A673 (cell line): ENCODE data around the gene ZNF516. TPM values are rescaled to one million over a fixed set of nuclear protein-coding genes. Genes with fewer than 3 reads are reported as not detected.

Source experiments
- BruUV-seq: library from RNA; stranded (reverse); fragments of 400-500 nt; replicated peaks from 2 replicates; lab custom pipeline; 2021; lab: Mats Ljungman, UMichigan
- CTCF ChIA-PET: fragments of 300-600 bp; sonication (Branson Sonifier 250); formaldehyde crosslinking; loops from one replicate; lab custom pipeline; 2022; ENCODE audit warnings: antibody characterized with exemption; lab: Charles Lee
- POLR2A ChIA-PET: fragments of 300-600 bp; sonication (Branson Sonifier 250); formaldehyde crosslinking; loops from one replicate; lab custom pipeline; 2022; ENCODE audit warnings: antibody characterized with exemption; ENCODE audit not compliant: low non-redundant PET; lab: Charles Lee
- DNase-seq: peaks from one replicate; pipeline ENCODE4 v3.0.0-alpha.2; 2015; ENCODE audit warnings: low spot score
- H3K27ac ChIP-seq: fragments of 200-600 bp; sonication (generic); 2 replicates; pipeline ENCODE4 v1.5.1; 2016; ENCODE audit warnings: mixed run types, low read depth, mild to moderate bottlenecking, mixed read lengths, antibody characterized with exemption, low read length; ENCODE audit not compliant: poor library complexity, severe bottlenecking
- H3K27me3 ChIP-seq: fragments of 200-600 bp; sonication (generic); replicated peaks from 2 replicates; pipeline ENCODE4 v1.6.1; 2017; ENCODE audit warnings: mixed run types, low read depth, mild to moderate bottlenecking, mixed read lengths, antibody characterized with exemption, low read length; ENCODE audit not compliant: insufficient read depth, poor library complexity
- H3K36me3 ChIP-seq: fragments of 200-600 bp; sonication (generic); 2 replicates; pipeline ENCODE4 v1.6.1; 2016; ENCODE audit warnings: mixed run types, mild to moderate bottlenecking, mixed read lengths, antibody characterized with exemption, low read length; ENCODE audit not compliant: insufficient read depth, poor library complexity, severe bottlenecking
- H3K4me1 ChIP-seq: fragments of 200-600 bp; sonication (generic); 2 replicates; pipeline ENCODE4 v1.6.1; 2017; ENCODE audit warnings: mixed run types, mild to moderate bottlenecking, mixed read lengths, antibody characterized with exemption, low read length; ENCODE audit not compliant: insufficient read depth, poor library complexity, severe bottlenecking
- H3K4me3 ChIP-seq: fragments of 200-600 bp; sonication (generic); 2 replicates; pipeline ENCODE4 v1.5.1; 2016; ENCODE audit warnings: low read depth, mixed run types, mild to moderate bottlenecking, mixed read lengths, low read length; ENCODE audit not compliant: poor library complexity, severe bottlenecking
- H3K9me3 ChIP-seq: fragments of 200-600 bp; sonication (generic); 2 replicates; pipeline ENCODE4 v1.6.1; 2016; ENCODE audit warnings: mixed run types, low read depth, mild to moderate bottlenecking, mixed read lengths, antibody characterized with exemption, low read length; ENCODE audit not compliant: poor library complexity, severe bottlenecking
- CTCF ChIP-seq: fragments of 300-800, 200-600 bp; sonication (generic); conservative IDR thresholded peaks from 2 replicates; pipeline ENCODE4 v1.5.1; 2017; ENCODE audit warnings: low read depth, mild to moderate bottlenecking, antibody characterized with exemption, low read length, moderate library complexity, mixed read lengths
- EZH2 ChIP-seq: fragments of 200-600 bp; sonication (generic); IDR thresholded peaks from 2 replicates; pipeline ENCODE4 v1.6.1; 2017; ENCODE audit warnings: borderline replicate concordance, low read depth, mild to moderate bottlenecking, mixed read lengths, antibody characterized with exemption, low read length; ENCODE audit not compliant: poor library complexity, severe bottlenecking
- intact Hi-C: fragments of 100-400 bp; cut with micrococcal nuclease; formaldehyde crosslinking; loops from one replicate; pipeline ENCODE4 v1.10.0; 2022; ENCODE audit not compliant: unreplicated experiment
- total RNA-seq: library from RNA; stranded (reverse); gene quantifications from 2 replicates; pipeline ENCODE4 v1.2.3, GENCODE V29; 2021

Gene ZNF516
- total RNA-seq, 1 experiment from 2014 or later: 32.3 TPM

- no peak for DNase-seq
- intact Hi-C loops: no loop called here
- BruUV-seq: no TSS peak
- H3K4me1 ChIP-seq: no peaks in the 10 kb centered on the region
- no peaks in the 10 kb centered on the region for H3K27me3 ChIP-seq
- TF ChIP-seq EZH2 (no peak), CTCF (no peak)
- CTCF ChIA-PET: no interaction called here
- POLR2A ChIA-PET: no interaction called here
- H3K36me3 ChIP-seq: no peaks in the 10 kb centered on the region
- no peak overlapping the region for H3K4me3 ChIP-seq
- no peaks in the 10 kb centered on the region for H3K9me3 ChIP-seq
- H3K27ac ChIP-seq: no peak overlapping the region
These were observed 73.4 kb downstream of the ZNF516 start for GRCh38 chr18:76421685-76422078.

GRCh38 chr18:76420898-76421684 lies 74.0 kb downstream of the ZNF516 start:
- no TSS peak for BruUV-seq
- CTCF ChIA-PET: no interaction called here

GRCh38 chr18:76419811-76420210 lies 75.2 kb downstream of the ZNF516 start:
- H3K27ac ChIP-seq: no peak overlapping the region
- TF ChIP-seq CTCF (no peak), EZH2 (no peak)
- DNase-seq: no peak
- H3K27me3 ChIP-seq: no peaks in the 10 kb centered on the region
- POLR2A ChIA-PET: no interaction called here
- CTCF ChIA-PET: no interaction called here
- no peaks in the 10 kb centered on the region for H3K9me3 ChIP-seq
- intact Hi-C loops: no loop called here
- no peaks in the 10 kb centered on the region for H3K36me3 ChIP-seq
- no peak overlapping the region for H3K4me3 ChIP-seq
- BruUV-seq: no TSS peak
- H3K4me1 ChIP-seq: no peaks in the 10 kb centered on the region

More at GRCh38 chr18:76420898-76421684, 74.0 kb downstream of the ZNF516 start:
- POLR2A ChIA-PET: no interaction called here
- DNase-seq: no peak
- Histone ChIP-seq H3K27me3 (no peaks in the 10 kb centered on the region), H3K36me3 (no peaks in the 10 kb centered on the region), H3K4me1 (no peaks in the 10 kb centered on the region), H3K4me3 (no peak overlapping the region), H3K9me3 (no peaks in the 10 kb centered on the region), H3K27ac (no peak overlapping the region)
- intact Hi-C loops: no loop called here
- TF ChIP-seq CTCF (no peak), EZH2 (no peak)
